Activated naive CD8-positive, alpha-beta T cell (primary cell): ENCODE data around the gene ZNF211.

Experiments used
- H3K27ac Mint-ChIP-seq: one replicate; pipeline ENCODE4 v1.8.0; 2021; ENCODE audit warnings: mixed read lengths
- H3K27me3 Mint-ChIP-seq: one replicate; pipeline ENCODE4 v1.8.0; 2021; ENCODE audit warnings: mixed read lengths
- H3K36me3 Mint-ChIP-seq: one replicate; pipeline ENCODE4 v1.8.0; 2021; ENCODE audit warnings: mixed read lengths
- H3K4me1 Mint-ChIP-seq: one replicate; pipeline ENCODE4 v1.8.0; 2021; ENCODE audit warnings: low read depth, mixed read lengths
- H3K4me3 Mint-ChIP-seq: one replicate; pipeline ENCODE4 v1.8.0; 2021; ENCODE audit warnings: mild to moderate bottlenecking, mixed read lengths
- H3K9me3 Mint-ChIP-seq: one replicate; pipeline ENCODE4 v1.8.0; 2021; ENCODE audit warnings: low read depth, mixed read lengths

ZNF211 gene

GRCh38 chr19:57641715-57642234, 8.8 kb downstream of the ZNF211 start:
- Mint-ChIP-seq H3K36me3 (peaks cover 58% of the 10 kb centered on the region), H3K4me3 (no peak overlapping the region), H3K4me1 (no peaks in the 10 kb centered on the region), H3K27me3 (no peaks in the 10 kb centered on the region), H3K9me3 (peaks cover 44% of the 10 kb centered on the region), H3K27ac (no peak overlapping the region)

- Mint-ChIP-seq H3K4me1 (no peaks in the 10 kb centered on the region), H3K27ac (no peak overlapping the region), H3K9me3 (peaks cover 39% of the 10 kb centered on the region), H3K27me3 (no peaks in the 10 kb centered on the region), H3K4me3 (no peak overlapping the region), H3K36me3 (peaks cover 53% of the 10 kb centered on the region)
These were observed 9.6 kb downstream of the ZNF211 start for GRCh38 chr19:57642396-57643046.

GRCh38 chr19:57643734-57644133, 10.8 kb downstream of the ZNF211 start:
- H3K27ac Mint-ChIP-seq, result no peak overlapping the region
- peaks cover 50% of the 10 kb centered on the region for H3K36me3 Mint-ChIP-seq
- peaks cover 37% of the 10 kb centered on the region for H3K9me3 Mint-ChIP-seq
- H3K4me1 Mint-ChIP-seq, result no peaks in the 10 kb centered on the region
- H3K4me3 Mint-ChIP-seq, result no peak overlapping the region
- no peaks in the 10 kb centered on the region for H3K27me3 Mint-ChIP-seq

- no peak overlapping the region for H3K4me3 Mint-ChIP-seq
- H3K27ac Mint-ChIP-seq, result no peak overlapping the region
- H3K36me3 Mint-ChIP-seq, result peaks cover 32% of the 10 kb centered on the region
- H3K27me3 Mint-ChIP-seq, result peaks cover 4% of the 10 kb centered on the region
- H3K9me3 Mint-ChIP-seq, result peaks cover 38% of the 10 kb centered on the region
- H3K4me1 Mint-ChIP-seq, result peaks cover 5% of the 10 kb centered on the region
These were observed 15.5 kb downstream of the ZNF211 start for GRCh38 chr19:57648331-57649003.

- Mint-ChIP-seq H3K27ac (no peak overlapping the region), H3K27me3 (peaks cover 23% of the 10 kb centered on the region), H3K9me3 (peaks cover 47% of the 10 kb centered on the region), H3K36me3 (peaks cover 45% of the 10 kb centered on the region), H3K4me3 (no peak overlapping the region), H3K4me1 (peaks cover 5% of the 10 kb centered on the region)
These were observed 18.7 kb downstream of the ZNF211 start for GRCh38 chr19:57651654-57651996.

GRCh38 chr19:57653689-57654088, 20.7 kb downstream of the ZNF211 start:
- H3K27me3 Mint-ChIP-seq, result peaks cover 26% of the 10 kb centered on the region
- no peak overlapping the region for H3K27ac Mint-ChIP-seq
- H3K36me3 Mint-ChIP-seq, result peaks cover 45% of the 10 kb centered on the region
- H3K4me1 Mint-ChIP-seq, result peaks cover 5% of the 10 kb centered on the region
- H3K9me3 Mint-ChIP-seq, result peaks cover 46% of the 10 kb centered on the region
- H3K4me3 Mint-ChIP-seq, result no peak overlapping the region

- Mint-ChIP-seq H3K27me3 (peaks cover 27% of the 10 kb centered on the region), H3K27ac (no peak overlapping the region), H3K36me3 (peaks cover 43% of the 10 kb centered on the region), H3K4me1 (peaks cover 5% of the 10 kb centered on the region), H3K9me3 (peaks cover 41% of the 10 kb centered on the region), H3K4me3 (no peak overlapping the region)
These were observed 22.5 kb downstream of the ZNF211 start for GRCh38 chr19:57655443-57655842.

GRCh38 chr19:57656346-57656745, 23.4 kb downstream of the ZNF211 start:
- H3K27ac Mint-ChIP-seq, result no peak overlapping the region
- peaks cover 34% of the 10 kb centered on the region for H3K27me3 Mint-ChIP-seq
- H3K36me3 Mint-ChIP-seq, result peaks cover 46% of the 10 kb centered on the region

GRCh38 chr19:57664269-57665127, 31.5 kb downstream of the ZNF211 start:
- Mint-ChIP-seq H3K9me3 (peaks cover 4% of the 10 kb centered on the region), H3K36me3 (peaks cover 5% of the 10 kb centered on the region), H3K4me1 (peaks cover 6% of the 10 kb centered on the region), H3K4me3 (peak overlapping the region; percentile 83), H3K27ac (no peak overlapping the region), H3K27me3 (peaks cover 21% of the 10 kb centered on the region)

More at GRCh38 chr19:57656346-57656745, 23.4 kb downstream of the ZNF211 start:
- Mint-ChIP-seq H3K4me1 (peaks cover 3% of the 10 kb centered on the region), H3K4me3 (no peak overlapping the region), H3K9me3 (peaks cover 44% of the 10 kb centered on the region)

- peaks cover 21% of the 10 kb centered on the region for H3K27me3 Mint-ChIP-seq
- H3K27ac Mint-ChIP-seq, result no peak overlapping the region
- H3K4me3 Mint-ChIP-seq, result peak overlapping the region; percentile 51
- peaks cover 6% of the 10 kb centered on the region for H3K4me1 Mint-ChIP-seq
- H3K36me3 Mint-ChIP-seq, result peaks cover 5% of the 10 kb centered on the region
- peaks cover 4% of the 10 kb centered on the region for H3K9me3 Mint-ChIP-seq
These were observed 32.4 kb downstream of the ZNF211 start for GRCh38 chr19:57665261-57665806.

- Mint-ChIP-seq H3K4me3 (no peak overlapping the region), H3K36me3 (peaks cover 5% of the 10 kb centered on the region), H3K27ac (no peak overlapping the region), H3K9me3 (no peaks in the 10 kb centered on the region), H3K27me3 (peaks cover 20% of the 10 kb centered on the region), H3K4me1 (peaks cover 6% of the 10 kb centered on the region)
These were observed 34.3 kb downstream of the ZNF211 start for GRCh38 chr19:57667228-57667627.

GRCh38 chr19:57668635-57669034, 35.7 kb downstream of the ZNF211 start, which contains the start of gene ZSCAN4:
TSS of gene ZSCAN4 (plus strand) at chr19:57668935. CDS start at chr19:57676146, 7,211 bp downstream.
- Mint-ChIP-seq H3K9me3 (no peaks in the 10 kb centered on the region), H3K27ac (no peak within 1 kb of the TSS), H3K27me3 (peaks cover 20% of the 10 kb centered on the region), H3K4me1 (peaks cover 6% of the 10 kb centered on the region), H3K36me3 (peaks cover 5% of the 10 kb centered on the region), H3K4me3 (no peak within 1 kb of the TSS)

- Mint-ChIP-seq H3K27ac (no peak overlapping the region), H3K9me3 (peaks cover 5% of the 10 kb centered on the region), H3K4me1 (no peaks in the 10 kb centered on the region), H3K4me3 (no peak overlapping the region), H3K27me3 (peaks cover 15% of the 10 kb centered on the region), H3K36me3 (peaks cover 6% of the 10 kb centered on the region)
These were observed 38.3 kb downstream of the ZNF211 start for GRCh38 chr19:57671124-57671895.

GRCh38 chr19:57672466-57672865, 39.5 kb downstream of the ZNF211 start:
- Mint-ChIP-seq H3K9me3 (peaks cover 8% of the 10 kb centered on the region), H3K4me1 (no peaks in the 10 kb centered on the region), H3K27ac (no peak overlapping the region), H3K27me3 (peaks cover 15% of the 10 kb centered on the region), H3K36me3 (peaks cover 9% of the 10 kb centered on the region), H3K4me3 (no peak overlapping the region)
